CD14-positive monocyte (primary cell): ENCODE data around the gene CPLANE1. TPM values are rescaled to one million over a fixed set of nuclear protein-coding genes. Genes with fewer than 3 reads are reported as not detected.

Source experiments
- DNase-seq, 3 donors: peaks; one replicate each; pipeline ENCODE4 v3.0.0-alpha.2; 2011 to 2022
- H2AFZ ChIP-seq: 2 replicates; pipeline ENCODE4 v1.6.0; 2012; ENCODE audit warnings: mild to moderate bottlenecking, low read depth, low read length, inconsistent platforms; ENCODE audit not compliant: insufficient read depth, poor library complexity, severe bottlenecking
- H3K27ac ChIP-seq, 2 donors: 1 replicate in 1 of 2; 2 replicates in 1 of 2; pipeline ENCODE4 v1.5.1; 2012 to 2013; ENCODE audit warnings: low read length in 2 of 2, control low read depth in 1 of 2, inconsistent platforms in 1 of 2, low read depth in 1 of 2, mild to moderate bottlenecking in 1 of 2
- H3K27me3 ChIP-seq, 2 donors: one replicate each; pipeline versions ENCODE4 v1.6.0 to v1.6.1; 2011 to 2013; ENCODE audit warnings: low read length in 2 of 2; ENCODE audit not compliant: control insufficient read depth in 2 of 2, insufficient read depth in 2 of 2
- H3K36me3 ChIP-seq, 2 donors: replicated peaks in 1 of 2; 1 replicate in 1 of 2; 2 replicates in 1 of 2; pipeline versions ENCODE4 v1.5.1 to v1.6.1; 2012 to 2013; ENCODE audit warnings: low read length in 2 of 2, control low read depth in 1 of 2, inconsistent platforms in 1 of 2, mild to moderate bottlenecking in 1 of 2; ENCODE audit not compliant: insufficient read depth in 2 of 2, control insufficient read depth in 1 of 2
- H3K4me1 ChIP-seq, 2 donors: 1 replicate in 1 of 2; 2 replicates in 1 of 2; pipeline versions ENCODE4 v1.5.1 to v1.6.1; 2012 to 2013; ENCODE audit warnings: low read length in 2 of 2, control low read depth in 1 of 2, inconsistent platforms in 1 of 2, mild to moderate bottlenecking in 1 of 2, moderate library complexity in 1 of 2; ENCODE audit not compliant: insufficient read depth in 2 of 2, control insufficient read depth in 1 of 2
- H3K4me2 ChIP-seq: replicated peaks from 2 replicates; pipeline ENCODE3; 2012; ENCODE audit warnings: low read length, moderate library complexity, mild to moderate bottlenecking; ENCODE audit not compliant: poor library complexity, severe bottlenecking; ENCODE audit errors: extremely low read depth
- H3K4me3 ChIP-seq, 3 experiments: fragments of 200-600 bp in 1 of 3; sonication (generic) in 1 of 3; replicated peaks in 1 of 3; 1 replicate in 2 of 3; 2 replicates in 1 of 3; pipeline ENCODE4 v1.5.1; 2011 to 2013; ENCODE audit warnings: low read length in 3 of 3, mild to moderate bottlenecking in 3 of 3, control low read depth in 2 of 3, low read depth in 2 of 3, inconsistent platforms in 1 of 3, moderate library complexity in 1 of 3
- H3K79me2 ChIP-seq: 2 replicates; pipeline ENCODE4 v1.6.0; 2012; ENCODE audit warnings: mild to moderate bottlenecking, control low read depth, inconsistent platforms, low read length, moderate library complexity; ENCODE audit not compliant: insufficient read depth
- H3K9ac ChIP-seq: 2 replicates; pipeline ENCODE4 v1.6.0; 2017; ENCODE audit warnings: low read length, mild to moderate bottlenecking; ENCODE audit not compliant: insufficient read depth, poor library complexity, severe bottlenecking
- H3K9me3 ChIP-seq, 2 donors: replicated peaks in 1 of 2; 1 replicate in 1 of 2; 2 replicates in 1 of 2; pipeline versions ENCODE4 v1.5.1 to v1.6.1; 2012 to 2013; ENCODE audit warnings: low read length in 2 of 2, control low read depth in 1 of 2; ENCODE audit not compliant: control insufficient read depth in 1 of 2, insufficient read depth in 1 of 2
- H4K20me1 ChIP-seq: 2 replicates; pipeline ENCODE4 v1.6.0; 2012; ENCODE audit warnings: mild to moderate bottlenecking, low read length, control low read depth, moderate library complexity; ENCODE audit not compliant: insufficient read depth
- H3K27ac Mint-ChIP-seq, 7 donors: one replicate each; pipeline ENCODE4 v1.8.0; 2020; ENCODE audit warnings: mild to moderate bottlenecking in 7 of 7, mixed read lengths in 7 of 7, moderate library complexity in 6 of 7, inconsistent platforms in 2 of 7
- H3K27me3 Mint-ChIP-seq, 3 donors: one replicate each; pipeline ENCODE4 v1.8.0; 2021 to 2022; ENCODE audit warnings: low read depth in 3 of 3, mild to moderate bottlenecking in 3 of 3, mixed read lengths in 3 of 3, moderate library complexity in 3 of 3, inconsistent platforms in 1 of 3
- H3K36me3 Mint-ChIP-seq, 2 donors: one replicate each; pipeline ENCODE4 v1.8.0; 2020; ENCODE audit warnings: mixed read lengths in 2 of 2, inconsistent platforms in 1 of 2, mild to moderate bottlenecking in 1 of 2
- H3K4me1 Mint-ChIP-seq: one replicate; pipeline ENCODE4 v1.8.0; 2020; ENCODE audit warnings: mild to moderate bottlenecking, mixed read lengths
- H3K4me3 Mint-ChIP-seq, 2 donors: one replicate each; pipeline ENCODE4 v1.8.0; 2020; ENCODE audit warnings: mild to moderate bottlenecking in 2 of 2, mixed read lengths in 2 of 2, moderate library complexity in 1 of 2
- H3K9me3 Mint-ChIP-seq, 7 donors: one replicate each; pipeline ENCODE4 v1.8.0; 2020 to 2022; ENCODE audit warnings: mixed read lengths in 7 of 7, mild to moderate bottlenecking in 6 of 7, moderate library complexity in 6 of 7, inconsistent platforms in 2 of 7
- CTCF ChIP-seq: fragments of 200-600 bp; IDR thresholded peaks from one replicate; pipeline ENCODE4 v1.8.0; 2022; ENCODE audit warnings: antibody characterized with exemption, mild to moderate bottlenecking
- WGBS: methylation state at CpG from one replicate; pipeline ENCODE4 v1.1.5; 2013; ENCODE audit warnings: missing lambda C conversion rate; ENCODE audit not compliant: insufficient coverage; 5-methylcytosine and 5-hydroxymethylcytosine counted together
- intact Hi-C, 2 donors: fragments of 100-400 bp; cut with micrococcal nuclease; formaldehyde crosslinking; loops; one replicate each; pipeline versions ENCODE4 v1.15.0 to v1.15.1; 2023
- polyA plus RNA-seq, 3 donors: library from polyadenylated mRNA; depleted of rRNA in 1 of 3; unstranded in 2 of 3; stranded (reverse) in 1 of 3; fragments of 300-500 nt in 2 of 3; fragments of >200 nt in 1 of 3; fragmentation: Illumina TruSeq in 2 of 3; gene quantifications; 1 replicate in 2 of 3; 2 replicates in 1 of 3; pipeline ENCODE4 v1.2.3, GENCODE V29; 2012 to 2021

CPLANE1 gene
- polyA plus RNA-seq, 3 donors = 0.25 to 1.6 (median 0.88) TPM

GRCh38 chr5:37110135-37110534 is 139.0 kb downstream of the CPLANE1 start:
- Histone ChIP-seq H3K9ac (no peak overlapping the region), H3K27ac (no peak overlapping the region), H4K20me1 (no peaks in the 10 kb centered on the region), H3K36me3 (peaks cover 0 to 2% of the 10 kb centered on the region in 2 donors), H3K79me2 (no peaks in the 10 kb centered on the region), H3K9me3 (no peaks in the 10 kb centered on the region), H3K4me2 (no peak overlapping the region), H3K4me1 (peaks cover 7 to 9% of the 10 kb centered on the region in 2 donors), H3K4me3 (no peak overlapping the region), H3K27me3 (no peaks in the 10 kb centered on the region), H2AFZ (no peak overlapping the region)
- H3K9me3 Mint-ChIP-seq = peaks cover 0 to 9% (median 3%) of the 10 kb centered on the region in 7 donors
- peaks cover 15% of the 10 kb centered on the region for H3K4me1 Mint-ChIP-seq
- no peak overlapping the region for H3K27ac Mint-ChIP-seq
- intact Hi-C loops = no loop called here
- H3K4me3 Mint-ChIP-seq = no peak overlapping the region
- H3K36me3 Mint-ChIP-seq = peaks cover 15 to 16% of the 10 kb centered on the region in 2 donors
- TF ChIP-seq CTCF = no peak
- no peak for DNase-seq
- WGBS = 95% methylated on average over 1 of the region's 1 CpG
- peaks cover 0 to 4% (median 0%) of the 10 kb centered on the region in 3 donors for H3K27me3 Mint-ChIP-seq

DNA sequence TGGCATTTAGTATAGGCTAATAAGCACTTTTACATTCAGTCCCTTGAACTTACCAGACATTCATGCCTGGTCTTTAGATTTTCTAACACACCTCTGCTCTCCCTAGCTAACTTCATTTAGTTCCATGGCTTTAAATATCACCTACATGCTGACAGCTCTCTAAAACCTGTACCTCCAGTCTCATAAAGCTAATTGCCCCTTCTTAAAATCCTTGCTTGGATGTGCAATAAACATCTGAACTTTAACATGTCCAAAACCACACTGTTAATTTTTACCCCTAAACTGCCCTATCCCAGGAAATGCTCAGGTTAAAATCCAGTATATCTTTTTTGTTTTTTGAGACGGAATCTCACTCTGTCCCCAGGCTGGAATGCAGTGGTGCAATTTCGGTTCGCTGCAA is 139.8 kb downstream of the CPLANE1 start:
- H4K20me1 ChIP-seq = no peaks in the 10 kb centered on the region
- no peak for TF ChIP-seq CTCF
- Mint-ChIP-seq H3K4me1 (peaks cover 15% of the 10 kb centered on the region), H3K27ac (peak overlapping the region in 1 of 7 donors; percentile 35), H3K36me3 (peaks cover 13 to 23% of the 10 kb centered on the region in 2 donors), H3K9me3 (peaks cover 0 to 9% (median 3%) of the 10 kb centered on the region in 7 donors), H3K27me3 (peaks cover 0 to 4% (median 0%) of the 10 kb centered on the region in 3 donors), H3K4me3 (no peak overlapping the region)
- no peaks in the 10 kb centered on the region for H3K9me3 ChIP-seq
- H3K4me3 ChIP-seq = no peak overlapping the region
- DNase-seq = no peak
- H3K4me1 ChIP-seq = peaks cover 7 to 9% of the 10 kb centered on the region in 2 donors
- H2AFZ ChIP-seq = no peak overlapping the region
- WGBS = 100% methylated on average over 3 of the region's 3 CpGs
- peaks cover 0 to 2% of the 10 kb centered on the region in 2 donors for H3K36me3 ChIP-seq
- no peak overlapping the region for H3K4me2 ChIP-seq
- intact Hi-C loops = no loop called here
- H3K27ac ChIP-seq = no peak overlapping the region
- no peak overlapping the region for H3K9ac ChIP-seq
- H3K79me2 ChIP-seq = no peaks in the 10 kb centered on the region
- H3K27me3 ChIP-seq = no peaks in the 10 kb centered on the region
